HG02798 (cell line): Measurements from ENCODE around the gene USP31.

ENCODE experiments used
- ATAC-seq: cut with Tn5 transposase; IDR thresholded peaks from one replicate; pipeline ENCODE4 v1.9.1; 2021; ENCODE audit warnings: mild to moderate bottlenecking; ENCODE audit not compliant: unreplicated experiment, poor library complexity

The USP31 gene

DNA sequence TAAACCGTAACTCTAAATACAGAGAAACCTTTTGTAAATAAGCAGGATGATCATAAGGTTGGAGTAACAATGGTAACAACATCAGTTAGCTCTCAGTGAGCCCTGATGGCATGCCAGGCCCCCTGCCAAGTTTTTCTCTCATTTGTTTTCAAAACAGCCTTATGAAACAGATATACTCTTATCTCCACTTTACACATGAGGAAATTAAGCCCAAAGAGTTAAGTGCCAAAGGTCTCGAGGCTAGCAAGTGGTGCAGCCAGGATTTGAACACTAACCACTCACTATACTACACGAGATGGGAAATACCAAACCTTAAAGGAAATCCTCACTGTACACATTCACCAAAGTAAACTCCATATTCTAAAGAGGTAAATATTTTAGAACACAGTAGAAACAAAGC is 15.0 kb downstream of the USP31 start:
- no peak for ATAC-seq

DNA sequence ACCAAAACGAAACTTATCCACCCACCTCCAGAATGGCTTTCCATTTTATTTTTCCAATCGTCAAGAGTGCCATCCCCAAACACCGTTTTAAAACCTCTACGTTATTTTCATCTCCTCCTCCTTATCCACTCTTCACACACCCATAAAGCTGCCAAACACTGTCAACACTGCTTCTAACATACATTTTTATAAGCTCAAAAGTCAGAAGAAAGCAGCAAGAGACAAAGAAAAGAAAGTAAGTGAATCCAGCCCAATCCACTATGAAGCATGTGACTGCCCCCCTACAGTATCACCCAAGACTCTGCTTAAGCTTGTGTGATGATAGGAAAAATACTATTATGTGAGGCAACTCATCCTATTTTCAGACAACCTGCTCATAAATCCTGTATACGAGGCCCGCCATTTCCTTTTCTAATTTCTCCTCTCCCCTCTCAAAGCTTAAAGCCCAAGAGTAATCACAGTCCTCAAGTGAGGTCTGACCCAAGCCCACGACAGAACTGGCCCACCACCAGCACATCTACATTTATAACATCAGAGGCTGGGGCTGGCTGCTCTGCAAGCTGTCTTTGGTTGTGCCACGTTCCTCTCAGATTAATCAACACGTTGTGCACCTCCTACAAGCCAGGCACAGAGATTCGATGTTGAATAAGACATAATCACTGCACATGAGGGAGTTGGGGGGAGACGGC is 16.3 kb downstream of the USP31 start:
- no peak for ATAC-seq

DNA sequence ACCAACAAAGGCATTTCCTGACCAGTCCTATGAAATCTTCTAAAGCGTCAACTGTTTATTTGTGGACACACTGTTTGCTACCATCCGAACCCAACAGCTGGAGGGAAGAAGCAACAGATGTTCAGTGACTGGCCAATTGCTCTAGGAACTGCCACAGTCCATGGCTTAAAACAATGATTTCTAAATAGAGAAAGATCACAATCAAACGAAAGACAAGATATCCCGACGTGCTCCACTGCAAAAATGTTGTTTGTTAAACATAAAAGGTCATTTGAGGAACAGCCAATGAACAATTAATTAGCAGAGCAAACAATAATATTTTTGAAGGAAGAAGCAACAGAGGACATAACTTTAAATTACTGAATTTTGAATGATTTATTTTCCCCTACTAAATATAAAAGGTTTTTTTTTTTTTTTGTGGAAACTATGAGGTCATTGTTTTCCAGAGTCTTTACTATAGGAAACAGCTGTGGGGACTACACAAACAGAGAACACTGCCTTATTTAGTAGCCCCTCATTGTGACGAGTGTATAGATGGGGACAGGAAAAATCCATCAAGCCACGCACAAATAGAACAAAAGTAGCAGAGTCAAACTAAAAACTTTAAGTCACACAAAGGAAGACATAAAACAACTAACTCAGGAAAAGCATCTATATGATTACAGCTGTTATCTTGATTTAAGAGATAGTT is 17.2 kb downstream of the USP31 start:
- ATAC-seq, result no peak

DNA sequence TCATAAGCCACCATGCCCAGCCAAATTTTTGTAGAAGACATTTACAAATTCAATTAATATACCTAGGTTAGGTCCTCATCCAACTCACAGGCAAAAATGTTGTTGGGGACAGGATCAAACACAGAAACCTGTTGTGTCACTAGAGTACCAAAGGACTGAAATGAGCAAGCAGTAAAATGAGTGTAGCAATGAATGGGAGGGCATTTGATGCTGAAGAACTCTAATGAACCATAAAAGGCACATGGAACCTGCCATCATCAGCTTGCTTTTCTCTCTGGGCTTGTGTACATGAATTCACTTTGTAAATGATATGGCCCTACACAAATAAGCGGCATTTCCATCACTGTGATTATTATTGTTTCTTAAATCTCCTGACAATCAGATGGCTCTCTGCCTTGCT is 17.8 kb downstream of the USP31 start:
- ATAC-seq, result no peak

DNA sequence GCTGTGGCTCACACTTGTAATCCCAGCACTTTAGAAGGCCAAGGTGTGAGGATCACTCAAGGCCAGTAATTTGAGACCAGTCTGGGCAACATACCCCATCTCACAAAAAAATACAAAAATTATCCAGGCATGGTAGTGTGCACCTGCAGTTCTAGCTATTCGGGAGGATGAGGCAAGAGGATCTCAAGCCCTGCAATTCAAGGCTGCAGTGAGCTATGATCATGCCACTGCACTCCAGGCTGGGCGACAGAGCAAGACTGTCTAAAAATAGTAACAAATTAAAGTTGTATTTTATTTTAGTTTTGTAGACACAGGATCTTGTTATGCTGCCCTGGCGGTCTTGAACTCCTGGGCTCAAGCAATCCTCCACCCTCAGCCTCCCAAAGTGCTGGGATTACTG is 18.2 kb downstream of the USP31 start:
- no peak for ATAC-seq

DNA sequence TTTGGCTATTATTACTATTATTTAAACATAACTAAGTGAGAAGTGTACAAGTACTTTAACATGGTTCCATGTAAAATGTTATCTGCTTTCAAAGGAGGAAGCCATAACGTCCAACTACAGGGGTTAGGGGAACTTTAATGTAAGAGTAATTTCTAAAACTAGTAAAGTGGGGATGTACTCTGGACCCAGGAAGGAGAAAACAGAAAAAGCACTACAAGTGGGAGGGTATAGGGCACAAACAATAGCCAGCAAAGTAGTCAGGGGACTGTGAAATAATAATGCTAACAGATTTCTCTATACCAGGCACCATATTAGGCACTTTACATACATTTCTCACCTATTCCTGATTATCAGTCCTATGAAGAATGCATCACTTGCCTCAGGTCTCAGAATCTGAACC is 19.6 kb downstream of the USP31 start:
- ATAC-seq, result no peak

DNA sequence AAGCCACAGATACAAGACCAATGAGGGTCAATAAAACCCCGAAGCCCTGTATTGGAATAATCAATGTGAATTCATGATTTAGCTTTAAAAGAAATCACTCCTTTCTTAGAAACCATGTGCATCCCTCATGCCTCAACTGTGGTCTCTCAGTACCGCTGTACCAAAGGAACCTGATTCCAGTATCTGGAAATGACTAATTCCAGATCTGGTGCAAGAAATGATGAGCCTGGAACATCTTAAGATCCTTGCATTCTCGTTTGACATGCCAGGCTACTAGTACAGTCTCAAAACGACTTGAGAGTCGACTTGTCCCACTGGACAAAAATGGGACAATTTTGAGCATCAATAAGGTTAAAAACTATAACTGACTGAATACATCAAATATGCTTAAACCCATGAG is 21.2 kb downstream of the USP31 start:
- no peak for ATAC-seq

DNA sequence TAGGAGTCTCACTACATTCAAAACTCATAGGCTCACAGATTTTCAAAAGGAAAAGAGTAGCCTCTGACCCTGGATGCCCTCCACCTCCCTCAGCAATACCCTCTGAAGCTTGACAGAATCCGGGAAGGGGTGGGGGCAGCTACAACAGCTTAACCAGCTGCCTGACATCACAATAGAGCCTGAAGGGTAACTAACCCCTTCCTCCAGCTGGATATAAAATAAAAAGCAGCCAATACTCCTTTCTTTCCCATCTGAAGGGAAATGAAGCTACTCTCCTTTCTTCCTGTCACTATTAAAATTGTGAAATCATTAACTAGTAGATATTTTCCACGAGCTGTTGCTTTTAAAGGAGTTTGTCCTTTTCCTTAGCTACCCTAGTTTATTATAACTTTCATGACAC is 24.0 kb downstream of the USP31 start:
- no peak for ATAC-seq

DNA sequence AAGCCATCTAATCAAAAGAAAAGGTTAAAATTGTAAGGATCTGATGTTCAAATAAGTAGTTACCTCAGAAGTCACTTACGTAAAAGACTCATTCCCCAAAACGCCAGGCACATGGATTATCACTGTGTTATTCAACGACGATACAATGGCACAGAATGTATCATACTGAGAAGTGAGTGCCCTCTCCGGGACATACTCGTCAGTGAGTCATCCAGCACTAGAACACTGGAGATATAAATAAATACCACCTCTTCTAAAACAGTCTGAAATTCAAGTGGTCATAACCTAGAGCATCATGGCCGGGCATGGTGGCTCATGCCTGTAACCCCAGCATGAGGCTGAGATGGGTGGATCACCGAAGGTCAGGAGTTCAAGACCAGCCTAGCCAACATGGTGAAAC is 24.9 kb downstream of the USP31 start:
- no peak for ATAC-seq

DNA sequence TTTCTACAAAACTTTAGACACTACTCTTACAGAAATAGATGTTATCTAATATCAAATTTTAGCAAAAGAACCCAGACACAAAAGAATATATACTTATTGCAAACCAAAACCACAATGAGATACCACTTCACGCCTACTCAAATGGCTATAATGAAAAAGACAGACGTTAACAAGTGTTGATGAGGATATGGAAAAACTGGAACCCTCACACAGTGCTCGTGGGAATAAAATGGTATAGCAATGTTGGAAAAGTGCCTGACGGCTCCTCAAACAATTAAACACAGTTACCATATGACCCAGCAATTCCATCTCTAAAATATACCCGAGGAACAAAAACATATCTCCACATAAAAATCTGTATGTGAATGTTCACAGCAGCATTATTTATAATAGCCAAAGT is 27.1 kb downstream of the USP31 start:
- no peak for ATAC-seq

DNA sequence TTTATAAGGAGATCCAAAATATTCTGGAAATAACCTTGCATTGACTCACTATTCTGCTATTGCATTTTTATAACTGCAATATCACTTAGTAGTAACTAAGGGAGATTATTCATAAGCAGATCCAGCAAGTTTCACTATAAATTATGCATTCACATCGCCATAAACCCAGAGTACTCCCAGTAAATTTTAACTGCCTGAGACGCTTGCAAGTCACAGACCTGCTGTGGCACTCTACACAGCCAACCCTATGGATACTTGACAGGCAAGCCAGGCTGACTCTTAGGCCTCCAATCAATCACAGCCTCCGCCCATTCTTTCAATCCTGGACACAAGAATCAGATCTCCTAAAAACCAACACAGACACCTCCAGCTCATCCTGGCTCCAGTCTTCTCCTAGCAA is 28.2 kb downstream of the USP31 start:
- ATAC-seq, result no peak

DNA sequence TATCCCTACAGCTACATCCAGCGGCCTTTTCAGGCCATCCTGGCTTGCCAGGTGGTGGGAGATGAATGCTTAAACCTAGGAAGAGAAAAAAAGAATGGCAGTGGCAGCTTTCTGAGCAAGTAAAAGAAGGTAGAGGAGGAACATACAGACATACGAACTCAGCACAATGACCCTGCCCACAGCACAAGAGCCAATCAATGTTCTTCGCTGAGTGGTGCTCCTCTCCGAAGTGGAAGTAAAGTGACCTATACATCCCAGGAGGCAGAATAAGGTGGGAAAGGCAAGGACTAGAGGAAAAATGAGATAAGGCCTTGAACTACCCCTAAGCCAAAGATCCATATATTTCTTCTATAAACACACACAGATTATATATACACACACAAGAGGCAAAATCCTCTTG is 28.7 kb downstream of the USP31 start:
- ATAC-seq, result no peak

DNA sequence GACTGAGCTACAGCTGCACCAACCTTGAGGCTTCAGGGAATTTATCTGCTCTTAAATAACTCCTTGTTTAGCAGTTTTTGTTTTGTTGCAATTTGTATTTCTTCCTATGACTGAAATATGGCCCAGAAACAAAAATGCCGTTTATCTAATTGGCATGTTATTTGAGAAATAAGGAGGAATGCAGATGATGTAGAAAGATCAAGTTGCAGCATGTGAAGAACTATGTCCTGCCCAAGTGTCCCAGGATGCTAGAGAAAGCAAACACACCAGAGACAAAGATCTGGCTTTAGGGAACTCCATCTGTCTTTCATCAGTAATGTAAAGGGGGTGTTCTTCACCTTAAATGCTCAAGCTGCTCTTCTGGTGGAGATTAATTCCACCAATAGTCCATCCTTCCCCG is 29.7 kb downstream of the USP31 start:
- ATAC-seq, result no peak

DNA sequence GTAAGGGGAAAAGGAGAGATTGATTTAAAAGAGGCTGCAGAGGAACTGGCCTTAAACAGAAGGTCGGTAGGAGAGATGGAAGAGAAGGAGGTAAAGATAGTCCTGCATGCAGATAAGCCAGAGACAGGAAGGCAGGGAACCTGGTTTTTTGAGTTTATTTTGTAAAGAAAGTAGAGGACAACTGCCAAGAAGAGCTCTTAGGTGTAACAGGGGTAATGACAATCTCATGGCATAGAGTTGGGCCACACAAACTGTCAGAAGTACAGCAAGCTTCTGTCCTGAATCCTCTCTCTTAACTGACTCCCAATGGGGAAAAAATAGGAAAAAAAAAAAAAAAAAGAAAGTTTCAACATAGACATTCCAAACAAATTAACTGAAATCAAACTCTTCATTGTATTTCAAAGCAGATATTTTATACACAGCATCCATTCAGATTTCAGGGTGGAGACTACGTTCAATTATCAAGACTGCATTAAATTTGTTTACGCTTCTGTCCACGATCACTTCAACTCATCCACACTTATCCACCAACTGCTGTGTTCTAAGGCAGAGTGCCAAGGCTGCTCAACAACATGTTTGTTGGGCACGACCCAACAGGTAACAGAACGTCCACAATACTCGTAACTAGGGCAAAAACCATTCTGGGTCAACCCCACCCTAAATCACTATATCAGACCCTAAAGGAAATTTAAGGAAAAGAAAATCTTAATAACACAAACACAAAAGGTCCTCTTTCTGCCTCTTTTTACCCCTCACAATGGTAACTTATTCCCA is 34.9 kb downstream of the USP31 start:
- no peak for ATAC-seq

DNA sequence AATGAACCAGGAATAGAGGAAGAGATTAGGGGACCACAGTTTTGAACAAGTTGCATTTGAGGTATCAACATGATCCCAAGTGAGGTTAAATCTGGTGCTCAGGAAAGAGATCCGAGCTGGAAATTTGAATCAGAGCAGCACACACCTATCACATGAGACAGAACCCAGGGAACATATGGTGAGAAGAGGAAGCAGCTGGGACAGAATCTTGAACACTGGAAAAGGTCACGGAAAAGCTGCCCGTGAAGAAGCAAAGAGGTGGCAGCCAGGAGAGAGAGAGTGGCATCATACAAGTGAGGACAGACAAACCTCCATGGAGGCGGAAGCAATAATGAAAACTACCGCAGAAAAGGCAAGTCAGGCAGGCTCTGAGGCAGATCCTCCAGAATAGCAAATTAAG is 36.1 kb downstream of the USP31 start:
- ATAC-seq, result no peak

DNA sequence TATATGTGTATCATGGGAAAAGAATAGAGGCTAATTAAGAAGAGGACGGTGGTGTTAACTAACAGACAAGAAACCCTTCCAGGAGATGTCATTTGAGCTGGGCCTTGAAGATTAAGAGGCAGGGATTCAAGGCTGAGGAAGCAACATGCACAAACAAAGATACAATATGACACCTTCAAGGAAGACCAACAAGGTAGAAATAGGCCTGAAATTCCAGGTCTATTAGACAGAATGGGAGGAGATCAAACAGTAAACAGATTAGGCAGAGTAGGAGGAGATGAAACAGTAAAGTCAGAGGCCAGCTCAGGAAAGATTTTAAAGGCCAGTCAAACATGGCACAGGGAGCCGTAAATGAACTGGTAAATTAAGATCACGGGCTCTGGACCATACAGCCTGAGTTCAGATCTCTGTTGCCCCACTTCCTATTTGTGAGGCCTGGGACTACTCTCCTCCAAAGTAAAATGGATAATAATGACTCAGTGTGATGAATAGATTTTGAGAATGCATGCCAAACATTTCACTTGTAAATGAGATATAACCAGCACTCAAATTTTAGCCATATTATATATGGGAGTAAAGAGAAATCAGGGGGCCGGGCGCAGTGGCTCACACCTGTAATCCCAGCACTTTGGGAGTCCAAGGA is 38.9 kb downstream of the USP31 start:
- ATAC-seq, result no peak

DNA sequence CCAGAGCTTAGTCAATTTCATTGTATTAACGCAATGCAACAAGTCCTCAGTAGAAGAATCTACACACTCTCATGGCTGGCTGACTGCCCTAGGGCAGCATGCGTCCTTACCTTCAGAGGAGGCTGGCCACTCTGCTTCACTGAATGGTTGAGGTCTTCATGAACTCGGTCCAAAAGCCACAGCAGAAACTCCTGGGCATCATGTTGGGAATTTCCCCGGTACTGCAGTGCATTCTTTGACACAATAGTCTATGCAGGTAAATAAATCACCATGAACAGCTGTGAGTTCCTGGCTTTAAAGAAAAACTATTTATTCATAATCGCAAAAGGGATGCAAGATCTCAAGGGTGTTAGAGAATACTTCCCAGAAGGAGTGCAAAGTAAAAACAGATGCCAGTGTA is 41.3 kb downstream of the USP31 start:
- no peak for ATAC-seq

DNA sequence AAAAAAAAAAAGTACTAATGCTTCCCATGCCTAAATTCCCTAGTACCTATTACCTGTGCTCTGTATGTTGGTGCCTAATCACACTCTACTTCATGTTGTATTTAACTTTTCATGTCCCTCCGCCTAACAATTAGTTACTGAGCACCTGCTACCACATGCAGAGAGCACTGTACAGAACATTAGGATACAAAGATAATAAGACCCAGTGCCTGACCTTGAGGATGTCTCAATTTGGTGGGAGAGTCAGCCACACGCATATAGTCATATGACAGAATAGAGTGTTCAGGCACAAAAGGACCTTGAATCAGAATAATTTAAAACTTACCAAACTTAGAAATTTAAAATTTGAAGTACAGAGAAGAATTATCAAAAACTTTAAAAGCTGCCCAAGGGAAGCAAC is 42.1 kb downstream of the USP31 start:
- ATAC-seq, result no peak

DNA sequence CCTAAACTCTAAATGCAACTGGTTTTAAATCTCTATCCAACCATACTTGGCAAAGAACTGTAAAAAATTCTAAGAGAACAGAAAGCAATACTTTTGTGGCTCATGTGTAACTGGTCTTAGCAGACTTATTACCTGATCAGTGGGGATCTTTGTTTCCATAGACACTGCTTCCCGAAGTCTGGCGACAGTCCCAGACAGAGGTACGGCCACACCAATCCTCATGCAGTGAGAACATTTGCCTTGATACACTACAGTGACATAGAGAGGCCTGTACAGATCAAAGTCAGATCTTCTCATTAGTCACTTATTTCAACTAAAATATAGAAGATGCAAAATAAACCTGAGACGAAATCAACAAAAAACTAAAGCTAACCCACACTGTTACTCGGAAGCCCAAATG is 43.9 kb downstream of the USP31 start:
- no peak for ATAC-seq

DNA sequence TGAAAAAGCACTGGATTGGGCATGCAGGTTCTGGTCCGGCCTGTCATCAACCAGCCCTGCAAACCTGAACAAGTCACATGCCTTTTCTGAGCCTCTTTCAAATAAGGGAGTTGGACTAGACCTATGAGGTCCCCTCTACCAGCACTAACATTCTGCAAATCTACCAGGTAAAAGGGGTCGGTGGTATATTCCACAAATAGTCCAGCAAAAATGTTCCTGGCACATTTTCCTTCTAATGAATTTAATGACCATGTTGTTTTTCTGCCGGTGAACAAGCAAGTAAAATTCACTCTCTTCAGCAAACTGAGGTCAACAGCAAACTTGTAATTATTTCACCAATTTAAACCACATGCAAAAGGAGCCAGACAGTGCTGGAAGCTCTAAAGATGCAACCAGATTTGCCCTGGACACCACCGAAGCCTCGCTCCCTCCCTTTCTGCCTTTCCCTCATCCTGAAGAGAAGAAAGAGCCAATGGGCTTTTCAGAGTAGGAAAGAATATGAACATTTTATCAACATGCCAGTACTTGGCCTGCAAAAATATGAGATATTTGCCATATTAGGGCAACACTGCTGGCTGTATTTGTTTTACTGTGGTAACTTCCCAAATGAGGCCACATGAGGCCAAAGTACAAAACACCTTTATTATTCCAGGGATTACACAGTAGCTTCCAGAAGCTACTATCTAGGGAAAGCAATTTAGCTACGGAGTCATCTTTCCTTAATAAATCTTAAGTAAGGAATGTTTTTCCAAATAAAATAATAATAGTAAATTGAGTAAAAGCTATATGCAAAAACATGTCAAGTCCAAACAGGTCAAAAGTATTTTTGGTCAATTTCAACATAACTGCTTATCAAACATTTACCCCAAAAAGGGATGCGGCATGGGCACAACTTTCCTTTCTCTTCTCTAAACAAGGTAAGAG is 45.0 kb downstream of the USP31 start:
- no peak for ATAC-seq
